NCI-H1930 (cell line): ENCODE measurements around the gene ADAMTSL3.

Experiments used
- DNase-seq, 2 experiments: peaks; one replicate each; lab custom pipeline; 2025; lab: John Stamatoyannopoulos, UW

The ADAMTSL3 gene

DNA sequence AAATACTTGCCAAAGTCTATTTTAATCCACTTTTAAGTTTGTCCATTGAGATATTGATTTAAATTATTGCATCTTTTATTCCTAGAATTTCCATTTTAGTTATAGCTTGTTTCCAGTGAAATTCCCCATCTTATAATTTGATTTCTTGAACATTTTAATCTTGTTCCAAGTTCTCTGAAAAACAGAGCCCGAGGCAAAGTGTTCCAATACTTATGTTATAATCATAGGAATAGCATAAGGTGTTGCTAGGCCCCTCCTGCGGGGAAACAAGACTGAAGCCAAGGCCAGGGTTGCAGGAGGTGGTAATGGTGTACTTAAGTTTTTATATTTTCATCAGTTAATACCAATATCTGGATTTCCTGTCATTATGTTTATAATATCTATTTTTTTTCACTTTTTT, 226.6 kb downstream of the ADAMTSL3 start:
- DNase-seq, result no peak

DNA sequence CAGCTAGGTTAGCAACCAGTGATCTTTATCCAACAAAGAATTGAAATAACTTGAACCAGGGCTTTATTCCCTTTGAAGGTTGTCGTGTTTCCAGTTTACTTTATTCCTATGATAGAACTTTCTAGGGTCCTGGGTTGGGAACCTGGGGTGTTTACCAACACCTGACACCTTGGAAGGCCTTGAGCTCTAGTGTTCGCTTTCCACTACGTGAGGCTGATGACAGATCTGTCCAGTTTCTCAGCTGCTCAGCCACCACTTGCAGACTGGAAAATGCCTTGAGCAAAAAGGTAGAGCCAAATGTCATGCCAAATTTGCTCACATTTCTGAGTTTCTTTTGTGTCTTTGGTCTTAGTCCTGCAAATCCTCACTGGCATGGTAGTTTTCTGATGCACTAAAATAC, 227.2 kb downstream of the ADAMTSL3 start:
- DNase-seq, result no peak

DNA sequence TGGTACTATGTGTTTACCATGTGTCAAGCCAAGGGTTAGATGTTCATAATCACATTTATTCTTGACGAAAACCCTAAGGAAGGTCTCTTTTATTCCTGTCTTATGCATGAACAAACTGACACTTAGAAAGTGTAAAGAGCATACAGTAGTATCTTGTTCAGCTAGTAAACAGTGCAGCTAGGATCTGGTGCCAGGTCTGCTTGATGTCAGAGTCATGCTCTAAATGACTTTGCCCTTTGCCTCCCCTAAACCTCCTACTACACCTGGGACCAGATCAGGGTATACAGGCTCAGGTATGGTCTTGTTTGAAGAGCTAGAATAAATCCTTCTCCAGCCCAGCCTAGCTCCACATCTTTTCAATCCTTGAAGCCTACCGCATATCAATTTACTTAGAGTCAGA, 232.4 kb downstream of the ADAMTSL3 start:
- no peak for DNase-seq

DNA sequence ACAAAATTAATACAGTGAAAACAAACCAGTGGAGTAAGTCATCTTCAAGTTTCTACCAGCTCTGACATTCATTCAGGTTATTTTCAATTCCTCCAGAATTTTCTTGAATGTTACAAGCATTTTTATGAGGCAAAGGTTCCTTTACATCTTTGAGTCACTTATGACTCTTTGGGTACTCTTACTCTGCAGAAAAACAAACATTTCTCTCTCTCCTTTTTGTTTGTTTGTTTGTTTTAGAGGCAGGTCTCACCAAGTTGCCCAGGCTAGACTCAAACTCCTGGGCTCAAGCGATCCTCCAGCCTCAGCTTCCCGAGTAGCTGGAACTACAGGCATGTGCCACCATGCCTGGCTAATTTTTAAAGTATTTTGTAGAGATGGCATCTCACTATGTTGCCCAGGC, 233.5 kb downstream of the ADAMTSL3 start:
- DNase-seq, result no peak

DNA sequence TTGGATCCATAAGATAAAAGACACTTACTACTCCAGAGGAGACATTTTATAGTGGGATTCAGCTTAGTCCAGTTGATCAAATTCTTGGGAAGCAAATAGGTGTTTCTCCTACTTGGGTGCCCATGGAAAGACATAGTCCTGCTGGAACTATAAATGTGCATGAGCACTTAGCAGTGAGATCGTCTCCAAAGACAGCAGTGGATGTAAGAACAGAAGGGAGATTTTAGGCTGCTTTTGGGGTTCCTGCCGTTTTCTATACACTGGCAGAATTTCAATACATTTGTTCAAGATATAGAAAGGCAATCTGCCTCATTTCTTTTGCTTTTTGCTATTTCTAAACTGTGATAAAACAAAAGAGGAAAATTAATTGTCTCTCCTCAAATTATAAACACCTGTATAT, 234.0 kb downstream of the ADAMTSL3 start:
- no peak for DNase-seq

DNA sequence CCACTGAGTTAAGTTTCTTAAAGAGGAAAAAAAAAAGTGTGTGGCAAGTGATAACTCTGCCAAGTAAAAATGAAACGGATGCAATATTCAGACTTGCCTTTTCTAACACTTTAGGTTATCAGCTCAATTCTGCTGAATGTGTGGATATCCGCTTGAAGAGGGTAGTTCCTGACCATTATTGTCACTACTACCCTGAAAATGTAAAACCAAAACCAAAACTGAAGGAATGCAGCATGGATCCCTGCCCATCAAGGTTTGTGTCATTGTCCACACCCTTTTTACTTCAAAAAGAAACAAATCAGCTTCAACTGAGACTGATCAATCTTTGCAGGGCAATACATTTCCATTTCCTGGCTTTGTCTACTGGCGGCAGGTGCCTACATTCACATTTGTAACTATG, 236.1 kb downstream of the ADAMTSL3 start:
- DNase-seq, result no peak

DNA sequence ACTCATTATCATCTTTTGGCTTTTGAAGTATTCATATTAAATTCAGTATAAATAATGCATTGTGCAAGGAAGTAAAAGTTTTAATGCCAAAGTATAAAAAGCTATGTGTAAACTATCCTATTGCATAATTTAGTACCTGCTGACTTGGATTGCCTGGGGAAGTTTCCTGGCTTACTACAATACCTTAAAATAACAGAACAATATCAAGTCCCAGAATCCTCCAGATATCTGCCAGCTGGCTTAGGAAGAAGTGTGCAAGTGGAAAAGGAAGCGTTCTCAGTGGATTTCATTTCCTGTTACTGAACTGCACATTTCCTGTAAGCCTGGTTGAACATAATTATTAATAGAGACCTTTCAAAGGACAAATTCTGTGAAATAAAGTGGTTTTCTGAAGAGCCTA, 236.7 kb downstream of the ADAMTSL3 start:
- no peak for DNase-seq

DNA sequence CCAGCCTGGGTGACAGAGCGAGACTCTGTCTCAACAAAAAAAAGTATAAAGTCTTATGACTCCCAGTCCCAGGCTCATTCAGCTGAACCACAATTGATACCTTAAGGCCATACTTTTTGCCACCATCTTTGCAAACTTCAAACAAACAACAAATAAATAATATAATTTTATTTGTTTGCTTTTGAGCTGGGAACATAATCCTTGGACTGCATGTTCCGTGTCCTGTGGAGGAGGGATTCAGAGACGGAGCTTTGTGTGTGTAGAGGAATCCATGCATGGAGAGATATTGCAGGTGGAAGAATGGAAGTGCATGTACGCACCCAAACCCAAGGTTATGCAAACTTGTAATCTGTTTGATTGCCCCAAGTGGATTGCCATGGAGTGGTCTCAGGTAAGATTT, 238.6 kb downstream of the ADAMTSL3 start:
- DNase-seq, result no peak

DNA sequence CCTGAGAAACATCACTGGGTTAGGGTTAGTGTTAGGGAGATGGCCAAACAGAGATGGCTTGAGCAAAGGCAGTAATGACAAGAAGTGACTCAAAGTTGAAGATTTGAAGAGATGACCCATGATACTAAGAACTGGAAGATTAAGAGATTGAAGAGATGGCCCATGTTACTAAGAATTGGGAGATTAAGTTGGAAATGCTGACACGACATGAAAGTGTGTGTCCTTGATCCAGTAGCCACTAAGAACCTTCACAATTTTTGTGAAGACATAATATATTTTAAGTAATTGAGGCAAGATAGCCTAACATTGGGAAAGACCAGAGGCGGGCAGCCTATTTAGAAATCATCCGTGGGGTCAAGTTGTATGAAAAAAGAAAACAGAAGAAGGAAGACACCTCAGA, 239.4 kb downstream of the ADAMTSL3 start:
- no peak for DNase-seq

DNA sequence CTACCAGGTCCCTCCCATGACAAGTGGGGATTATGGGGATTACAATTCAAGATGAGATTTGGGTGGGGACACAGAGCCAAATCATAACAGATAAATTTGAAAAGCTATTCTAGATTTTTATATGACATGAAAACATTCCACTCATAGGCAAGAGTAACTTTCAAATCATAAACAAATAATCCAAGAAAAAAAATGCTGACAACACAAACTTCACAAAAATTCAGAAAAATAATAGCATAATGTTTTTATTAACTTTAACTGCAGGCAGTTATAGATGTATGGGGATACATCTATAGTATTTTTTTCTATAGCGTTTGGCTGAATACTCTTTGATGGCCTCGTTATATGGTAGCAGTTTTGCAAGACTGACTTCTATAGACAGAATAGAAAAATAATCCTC, 243.1 kb downstream of the ADAMTSL3 start:
- DNase-seq, result no peak

DNA sequence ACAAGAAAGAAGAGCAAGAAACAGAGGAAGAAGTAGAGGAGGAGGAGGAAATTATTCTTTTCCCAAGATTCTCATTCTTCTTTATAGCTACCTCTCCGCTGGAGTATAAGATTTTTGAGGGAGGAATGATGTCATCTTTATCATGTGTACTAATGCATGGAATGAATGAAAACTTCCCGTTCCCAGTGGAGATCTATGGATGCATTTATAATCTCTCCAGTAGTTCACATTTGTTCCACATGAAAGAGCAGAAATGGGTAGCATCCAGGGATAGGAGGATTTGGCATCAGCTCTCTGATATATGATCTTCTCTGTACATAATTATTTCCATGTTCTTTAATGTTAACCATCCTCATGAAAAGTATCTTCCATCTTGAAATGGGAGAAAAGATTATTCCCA, 244.4 kb downstream of the ADAMTSL3 start:
- DNase-seq, result no peak

DNA sequence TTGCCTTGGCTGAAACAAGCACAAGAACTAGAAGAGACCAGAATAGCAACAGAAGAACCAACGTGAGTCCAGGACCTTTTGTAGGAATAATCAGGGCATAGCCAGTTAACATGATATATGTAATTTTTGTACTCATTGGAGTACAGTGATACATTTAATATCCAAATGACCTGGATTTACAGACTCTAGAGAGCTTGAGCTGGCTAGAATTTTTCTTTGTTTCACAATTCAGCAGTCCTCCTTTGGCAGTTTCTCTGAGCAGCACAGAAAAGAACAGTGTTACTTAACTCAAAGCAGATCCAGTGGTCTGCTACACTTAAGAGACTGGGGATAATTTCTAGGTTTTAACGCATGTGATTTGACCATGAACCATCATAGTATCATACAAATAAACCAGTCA, 245.7 kb downstream of the ADAMTSL3 start:
- no peak for DNase-seq

DNA sequence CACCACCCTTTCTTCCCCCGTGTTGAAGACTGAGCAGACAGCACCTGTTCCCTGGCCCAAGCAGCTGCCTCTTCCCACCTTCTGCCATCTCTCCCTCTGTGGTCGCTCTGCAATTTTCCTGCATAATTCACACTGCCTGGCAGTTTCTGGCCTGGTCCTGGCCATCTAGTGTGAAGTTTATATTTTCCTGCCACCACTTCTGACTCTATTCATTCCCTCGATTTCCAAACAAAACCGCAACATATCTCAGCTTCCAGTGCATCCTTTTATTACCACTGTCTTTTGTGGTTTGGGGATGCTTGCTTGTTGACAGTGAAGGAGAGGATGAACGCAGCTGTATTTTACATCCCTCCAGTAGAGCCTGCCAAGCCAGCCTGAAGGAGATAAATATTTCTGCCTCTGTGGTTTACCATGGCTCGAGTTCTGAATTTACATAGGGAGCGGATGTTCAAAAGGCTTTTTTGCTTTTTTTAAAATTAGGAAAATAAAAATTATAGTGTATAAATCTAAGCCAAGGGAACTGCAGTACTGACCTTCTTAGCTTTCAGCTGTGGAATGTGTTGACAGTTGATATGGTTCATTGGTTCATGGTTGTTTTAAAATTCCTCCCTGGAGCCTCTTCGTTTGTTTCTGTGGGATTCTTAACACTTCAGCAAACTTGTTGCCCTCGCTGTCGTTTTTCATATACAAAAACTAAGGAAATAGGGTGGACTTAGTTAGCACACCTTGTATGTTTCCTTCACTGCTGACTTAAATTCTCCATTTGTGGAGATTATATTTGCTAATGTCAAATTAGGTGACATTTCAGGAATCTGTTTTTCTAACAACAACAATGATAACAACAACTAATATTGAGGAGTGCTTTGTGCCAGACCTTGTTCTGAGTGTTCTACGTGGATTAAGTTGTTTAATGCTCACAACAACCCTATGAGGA, 250.5 kb downstream of the ADAMTSL3 start:
- no peak for DNase-seq

DNA sequence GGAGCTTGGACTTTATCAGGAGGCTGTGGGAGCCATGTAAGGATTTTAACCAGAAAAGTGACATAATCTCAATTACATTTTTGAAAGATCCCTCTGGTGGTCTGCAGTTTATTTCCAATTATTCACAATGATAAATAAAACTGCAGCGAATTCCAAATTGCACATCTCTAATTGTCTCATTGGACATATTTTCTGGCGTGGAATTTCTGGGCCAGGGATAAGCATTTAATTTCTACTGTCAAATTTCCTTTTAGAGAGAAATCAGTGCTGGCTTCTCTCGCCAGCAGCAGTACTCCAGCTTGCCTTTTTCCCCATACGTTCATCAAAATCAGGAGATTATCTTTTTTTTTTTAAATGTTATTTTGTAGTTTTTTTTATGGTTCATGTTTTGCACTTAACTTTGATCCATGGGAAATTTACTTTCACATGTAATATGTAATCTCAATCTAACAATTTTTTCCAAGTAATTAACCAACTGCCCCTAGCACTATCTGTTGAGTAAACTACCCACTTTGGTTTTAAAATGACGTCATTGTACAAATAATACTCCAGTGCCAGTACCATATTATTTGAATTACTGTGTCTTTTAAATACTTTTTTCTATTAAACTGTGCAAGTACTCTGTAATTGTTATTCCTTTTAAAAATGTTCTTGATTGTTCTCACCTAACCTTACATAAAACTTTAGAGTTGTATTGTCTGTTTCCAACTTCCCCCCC, 251.8 kb downstream of the ADAMTSL3 start:
- no peak for DNase-seq

DNA sequence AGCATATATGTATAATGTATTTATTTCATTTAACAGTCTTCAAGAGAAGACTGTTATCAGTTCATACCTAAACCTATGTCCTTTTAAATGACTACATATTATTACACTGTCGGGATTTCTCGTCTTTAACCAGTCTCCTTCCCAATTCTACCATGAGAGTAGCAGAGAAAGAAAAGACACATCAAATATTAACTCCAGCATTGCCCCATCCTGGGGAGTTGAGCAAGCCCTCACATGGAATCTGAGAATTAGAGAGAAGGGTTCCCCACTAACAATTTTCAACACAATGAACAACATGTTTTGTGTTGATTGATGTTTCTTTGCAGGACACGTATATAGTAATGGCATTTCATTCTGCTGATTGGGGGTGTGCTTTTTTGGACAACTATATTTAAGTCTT, 257.4 kb downstream of the ADAMTSL3 start:
- no peak for DNase-seq

DNA sequence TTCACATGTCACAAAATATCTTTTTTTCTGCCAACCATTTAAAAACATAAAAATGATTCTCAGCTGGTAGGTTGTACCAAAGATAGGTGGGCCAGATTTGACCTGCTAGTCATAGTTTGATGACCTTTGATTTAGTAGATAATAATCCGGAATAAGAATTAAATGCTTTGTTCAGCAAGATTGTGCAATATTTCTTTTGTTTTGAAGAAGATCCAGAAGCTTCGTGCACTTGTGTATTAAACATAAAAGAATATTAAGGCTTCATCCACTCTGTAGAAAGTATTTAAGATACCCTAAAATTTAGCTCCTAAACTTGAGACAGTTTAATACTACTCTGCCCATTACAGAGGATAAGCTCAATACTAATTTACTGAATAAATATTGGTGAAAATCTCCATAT, 258.4 kb downstream of the ADAMTSL3 start:
- DNase-seq, result no peak

DNA sequence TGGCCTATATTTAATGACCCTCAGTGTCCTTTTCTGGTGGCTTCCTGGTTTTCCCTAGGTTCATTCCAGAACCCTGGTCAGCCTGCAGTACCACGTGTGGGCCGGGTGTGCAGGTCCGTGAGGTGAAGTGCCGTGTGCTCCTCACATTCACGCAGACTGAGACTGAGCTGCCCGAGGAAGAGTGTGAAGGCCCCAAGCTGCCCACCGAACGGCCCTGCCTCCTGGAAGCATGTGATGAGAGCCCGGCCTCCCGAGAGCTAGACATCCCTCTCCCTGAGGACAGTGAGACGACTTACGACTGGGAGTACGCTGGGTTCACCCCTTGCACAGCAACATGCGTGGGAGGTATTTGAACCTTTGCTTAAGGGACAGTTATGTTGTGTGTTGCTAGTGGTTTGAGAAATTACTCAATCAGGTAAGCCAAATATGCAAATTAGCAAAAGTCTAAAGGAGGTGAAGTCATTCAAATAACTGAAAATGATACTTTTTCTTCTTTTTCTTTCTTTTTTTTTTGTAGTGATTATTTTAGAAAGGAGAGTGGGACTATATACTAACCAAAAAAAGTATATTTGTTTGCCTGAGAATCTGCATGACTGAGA, 259.2 kb downstream of the ADAMTSL3 start:
- DNase-seq, result no peak

DNA sequence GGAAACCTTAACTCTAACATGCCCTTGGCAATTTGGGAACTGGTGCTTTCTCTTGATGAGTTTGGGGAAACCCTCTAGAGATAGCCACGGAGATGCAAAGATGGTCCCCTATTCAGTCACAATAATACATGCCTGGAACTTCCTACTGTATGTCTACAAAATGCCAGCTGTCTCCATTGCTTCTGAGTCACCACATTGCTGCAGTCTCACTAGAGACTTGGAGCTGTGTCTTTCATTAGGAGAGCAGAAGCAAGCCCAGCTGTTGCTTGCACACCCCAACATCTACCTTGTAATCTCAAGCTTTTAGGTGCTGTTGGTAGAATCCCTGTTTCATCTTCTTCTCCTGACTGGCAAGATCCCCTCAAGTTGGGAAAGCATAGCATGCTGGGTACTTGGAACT, 261.0 kb downstream of the ADAMTSL3 start:
- no peak for DNase-seq

DNA sequence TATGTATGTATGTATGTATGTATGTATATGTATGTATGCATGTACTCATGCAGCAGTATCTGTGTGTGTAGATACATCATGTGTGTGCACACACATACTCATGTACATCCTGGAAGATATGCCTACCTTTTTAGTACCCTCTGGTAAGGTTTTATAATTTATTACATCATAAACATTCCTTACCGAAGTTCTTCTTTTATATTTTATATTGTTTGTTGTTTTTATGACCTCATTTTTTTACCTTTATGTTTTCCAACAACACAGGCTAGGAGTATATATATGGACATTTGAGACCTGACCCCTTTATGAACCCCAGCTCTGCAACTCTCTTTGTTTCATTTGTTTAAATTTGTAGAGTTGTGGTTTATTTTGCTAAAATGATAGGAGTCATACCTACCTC, 263.5 kb downstream of the ADAMTSL3 start:
- DNase-seq, result no peak

DNA sequence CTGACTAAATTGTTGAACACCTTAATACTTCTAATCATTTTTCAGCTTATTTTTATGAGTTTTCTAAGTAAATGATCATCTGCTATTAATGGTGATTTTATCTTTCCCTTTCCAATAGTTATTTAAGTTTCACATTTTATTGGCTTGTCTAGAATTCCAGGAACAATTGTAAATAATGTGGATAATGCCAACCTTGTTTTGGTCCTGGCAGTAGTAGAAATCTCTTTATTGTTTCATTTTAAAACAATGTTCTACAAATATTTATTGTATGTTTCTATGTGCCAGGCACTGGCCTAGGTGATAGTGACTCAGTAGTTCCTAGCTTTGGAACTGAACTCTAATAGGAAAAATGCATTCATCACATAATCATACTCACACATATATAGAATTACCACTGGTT, 264.1 kb downstream of the ADAMTSL3 start:
- no peak for DNase-seq

DNA sequence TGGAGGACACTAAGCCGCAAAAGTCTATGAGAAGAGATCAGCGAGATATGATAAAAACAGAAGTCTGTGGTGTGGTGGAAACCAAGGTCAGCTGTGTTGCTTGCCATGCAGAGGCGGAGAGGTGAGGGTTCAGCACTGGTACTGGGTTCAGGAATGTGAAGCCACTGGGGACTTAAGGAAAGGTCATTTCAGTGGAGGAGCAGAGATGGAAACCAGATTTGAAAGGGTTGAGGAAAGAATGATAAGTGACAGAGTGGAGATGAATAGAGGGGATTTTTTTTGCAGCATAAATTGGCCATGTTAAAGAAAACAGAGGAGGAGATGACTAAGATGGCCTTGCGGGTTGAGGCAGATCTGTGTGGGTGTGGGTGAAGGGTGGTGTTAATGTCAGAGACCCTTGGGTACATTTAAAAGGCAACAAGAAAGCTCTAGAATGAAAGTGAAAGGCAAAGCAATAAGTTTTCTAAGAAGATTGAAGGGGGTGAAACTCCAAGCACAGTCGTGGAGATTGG, 265.5 kb downstream of the ADAMTSL3 start:
- DNase-seq, result no peak

DNA sequence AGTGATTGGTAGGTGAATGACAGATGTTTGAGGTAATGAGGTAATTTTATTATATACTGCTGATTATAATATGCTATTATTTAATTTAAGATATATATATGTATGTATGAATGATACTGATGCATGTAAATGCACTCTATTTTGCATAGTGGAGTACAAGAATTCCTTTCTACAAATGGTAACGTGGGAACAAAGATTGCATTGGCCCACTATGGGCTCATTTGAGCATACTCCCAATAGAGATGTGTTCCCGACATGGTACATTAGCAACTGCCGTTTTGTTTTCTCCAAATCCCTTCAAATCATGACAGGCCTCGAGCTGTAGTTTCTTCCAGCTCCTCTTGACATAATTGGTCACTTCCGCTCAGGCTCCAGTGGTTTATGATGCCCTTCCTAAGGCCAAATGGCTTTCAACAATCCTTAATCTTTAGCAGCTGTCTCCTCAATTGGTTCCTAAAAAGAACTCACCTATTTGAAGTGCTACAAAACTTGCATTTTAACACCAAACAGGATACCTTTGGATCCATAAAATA, 266.1 kb downstream of the ADAMTSL3 start:
- DNase-seq, result no peak
